ENCODE results near the gene KIF16B. TPM values are rescaled to one million over a fixed set of nuclear protein-coding genes. Genes with fewer than 3 reads are reported as not detected.
A peak's percentile ranks its signal among the peaks of the same experiment; 100 is the strongest.

KIF16B gene
- total RNA-seq, 2 experiments from 2014 or later = 7.5 to 8.7 TPM

- intact Hi-C loops (cut with DNase I, micrococcal nuclease) = no loop called here
- ATAC-seq (no peak), DNase-seq (no peak)
- ChIA-PET POLR2A (no interaction called here), CTCF (interaction anchor here (0.7 to 1.5 kb wide), 2 partner anchors 14 to 427 kb away, joined by 3 read pairs; no protein-coding TSS in a partner anchor)
- Mint-ChIP-seq H3K4me3 (no peak overlapping the region), H3K9me3 (ENCODE audit: low read depth) (no peaks in the 10 kb centered on the region), H3K36me3 (ENCODE audit: low read depth) (peaks cover 7% of the 10 kb centered on the region), H3K27ac (no peak overlapping the region), H3K27me3 (no peaks in the 10 kb centered on the region), H3K4me1 (peaks cover 7% of the 10 kb centered on the region)
Measured at GRCh38 chr20:16551607-16552006, 21.6 kb downstream of the KIF16B start.

- POLR2A ChIA-PET = no interaction called here
- CTCF ChIA-PET = no interaction called here
Measured at GRCh38 chr20:16548068-16548672, 25.1 kb downstream of the KIF16B start.

GRCh38 chr20:16544949-16545348, 28.3 kb downstream of the KIF16B start:
- ChIA-PET CTCF (no interaction called here), POLR2A (no interaction called here)
- Mint-ChIP-seq H3K9me3 (ENCODE audit: low read depth) (no peaks in the 10 kb centered on the region), H3K27ac (peak overlapping the region; percentile 35), H3K27me3 (no peaks in the 10 kb centered on the region), H3K4me1 (peaks cover 8% of the 10 kb centered on the region), H3K4me3 (no peak overlapping the region), H3K36me3 (ENCODE audit: low read depth) (no peaks in the 10 kb centered on the region)
- ATAC-seq = peak; percentile 47
- intact Hi-C loops (cut with DNase I, micrococcal nuclease) = no loop called here
- peak; percentile 36 for DNase-seq

More at GRCh38 chr20:16548068-16548672, 25.1 kb downstream of the KIF16B start:
- no peaks in the 10 kb centered on the region for H3K9me3 Mint-ChIP-seq (ENCODE audit: low read depth)
- no peaks in the 10 kb centered on the region for H3K27me3 Mint-ChIP-seq
- H3K36me3 Mint-ChIP-seq (ENCODE audit: low read depth) = peaks cover 7% of the 10 kb centered on the region
- peaks cover 11% of the 10 kb centered on the region for H3K4me1 Mint-ChIP-seq
- H3K27ac Mint-ChIP-seq = no peak overlapping the region
- intact Hi-C loops (cut with DNase I, micrococcal nuclease) = no loop called here
- DNase-seq (no peak), ATAC-seq (no peak)
- H3K4me3 Mint-ChIP-seq = no peak overlapping the region

GRCh38 chr20:16542477-16542876, 30.8 kb downstream of the KIF16B start:
- POLR2A ChIA-PET = no interaction called here
- Mint-ChIP-seq H3K9me3 (ENCODE audit: low read depth) (no peaks in the 10 kb centered on the region), H3K27me3 (no peaks in the 10 kb centered on the region), H3K27ac (no peak overlapping the region), H3K4me1 (peaks cover 18% of the 10 kb centered on the region), H3K36me3 (ENCODE audit: low read depth) (peaks cover 2% of the 10 kb centered on the region), H3K4me3 (no peak overlapping the region)
- CTCF ChIA-PET = interaction anchor here (0.6 kb wide), 1 partner anchor 1752 kb away, joined by 3 read pairs; no protein-coding TSS in a partner anchor
- intact Hi-C loops (cut with DNase I, micrococcal nuclease) = no loop called here
- ATAC-seq = no peak
- DNase-seq = no peak

GRCh38 chr20:16541878-16542277, 31.4 kb downstream of the KIF16B start:
- no peak overlapping the region for H3K27ac Mint-ChIP-seq
- no peaks in the 10 kb centered on the region for H3K9me3 Mint-ChIP-seq (ENCODE audit: low read depth)
- ChIA-PET CTCF (no interaction called here), POLR2A (no interaction called here)
- DNase-seq (no peak), ATAC-seq (no peak)
- no peak overlapping the region for H3K4me3 Mint-ChIP-seq
- peaks cover 2% of the 10 kb centered on the region for H3K36me3 Mint-ChIP-seq (ENCODE audit: low read depth)
- peaks cover 17% of the 10 kb centered on the region for H3K4me1 Mint-ChIP-seq
- H3K27me3 Mint-ChIP-seq = no peaks in the 10 kb centered on the region
- intact Hi-C loops (cut with DNase I, micrococcal nuclease) = no loop called here

- ChIA-PET POLR2A (no interaction called here), CTCF (no interaction called here)
- Mint-ChIP-seq H3K4me3 (no peak overlapping the region), H3K4me1 (peaks cover 17% of the 10 kb centered on the region), H3K27ac (no peak overlapping the region), H3K9me3 (ENCODE audit: low read depth) (no peaks in the 10 kb centered on the region), H3K36me3 (ENCODE audit: low read depth) (peaks cover 2% of the 10 kb centered on the region), H3K27me3 (no peaks in the 10 kb centered on the region)
- no peak for DNase-seq
- intact Hi-C loops (cut with DNase I, micrococcal nuclease) = no loop called here
- no peak for ATAC-seq
Measured at GRCh38 chr20:16541226-16541625, 32.0 kb downstream of the KIF16B start.

- no peaks in the 10 kb centered on the region for H3K9me3 Mint-ChIP-seq (ENCODE audit: low read depth)
- peaks cover 10% of the 10 kb centered on the region for H3K4me1 Mint-ChIP-seq
- H3K27me3 Mint-ChIP-seq = no peaks in the 10 kb centered on the region
- ChIA-PET POLR2A (no interaction called here), CTCF (no interaction called here)
- H3K4me3 Mint-ChIP-seq = no peak overlapping the region
- intact Hi-C loops (cut with DNase I, micrococcal nuclease) = no loop called here
- ATAC-seq (no peak), DNase-seq (no peak)
- peaks cover 3% of the 10 kb centered on the region for H3K36me3 Mint-ChIP-seq (ENCODE audit: low read depth)
- H3K27ac Mint-ChIP-seq = no peak overlapping the region
Measured at GRCh38 chr20:16539280-16540021, 33.8 kb downstream of the KIF16B start.

GRCh38 chr20:16538779-16539178, 34.5 kb downstream of the KIF16B start:
- H3K9me3 Mint-ChIP-seq (ENCODE audit: low read depth) = no peaks in the 10 kb centered on the region
- no peak overlapping the region for H3K27ac Mint-ChIP-seq
- intact Hi-C loops (cut with DNase I, micrococcal nuclease) = no loop called here
- H3K4me1 Mint-ChIP-seq = peaks cover 10% of the 10 kb centered on the region
- POLR2A ChIA-PET = no interaction called here
- peak; percentile 19 for DNase-seq
- ATAC-seq = peak; percentile 57
- CTCF ChIA-PET = no interaction called here
- H3K4me3 Mint-ChIP-seq = no peak overlapping the region
- H3K27me3 Mint-ChIP-seq = no peaks in the 10 kb centered on the region
- peaks cover 3% of the 10 kb centered on the region for H3K36me3 Mint-ChIP-seq (ENCODE audit: low read depth)

GRCh38 chr20:16537918-16538317, 35.3 kb downstream of the KIF16B start:
- H3K4me3 Mint-ChIP-seq = no peak overlapping the region
- intact Hi-C loops (cut with DNase I, micrococcal nuclease) = no loop called here
- ChIA-PET CTCF (no interaction called here), POLR2A (no interaction called here)
- peaks cover 10% of the 10 kb centered on the region for H3K4me1 Mint-ChIP-seq
- H3K27ac Mint-ChIP-seq = no peak overlapping the region
- no peaks in the 10 kb centered on the region for H3K27me3 Mint-ChIP-seq
- ATAC-seq (no peak), DNase-seq (no peak)
- no peaks in the 10 kb centered on the region for H3K9me3 Mint-ChIP-seq (ENCODE audit: low read depth)
- H3K36me3 Mint-ChIP-seq (ENCODE audit: low read depth) = peaks cover 3% of the 10 kb centered on the region

GRCh38 chr20:16537025-16537665, 36.1 kb downstream of the KIF16B start:
- ATAC-seq = no peak
- H3K27me3 Mint-ChIP-seq = no peaks in the 10 kb centered on the region
- H3K9me3 Mint-ChIP-seq (ENCODE audit: low read depth) = no peaks in the 10 kb centered on the region
- ChIA-PET CTCF (no interaction called here), POLR2A (no interaction called here)
- no peak for DNase-seq
- H3K36me3 Mint-ChIP-seq (ENCODE audit: low read depth) = peaks cover 3% of the 10 kb centered on the region
- no peak overlapping the region for H3K4me3 Mint-ChIP-seq
- peaks cover 10% of the 10 kb centered on the region for H3K4me1 Mint-ChIP-seq
- intact Hi-C loops (cut with DNase I, micrococcal nuclease) = no loop called here
- H3K27ac Mint-ChIP-seq = no peak overlapping the region

GRCh38 chr20:16535277-16535676, 38.0 kb downstream of the KIF16B start:
- H3K27ac Mint-ChIP-seq = no peak overlapping the region
- H3K27me3 Mint-ChIP-seq = no peaks in the 10 kb centered on the region
- POLR2A ChIA-PET = no interaction called here
- intact Hi-C loops (cut with DNase I, micrococcal nuclease) = no loop called here
- H3K9me3 Mint-ChIP-seq (ENCODE audit: low read depth) = no peaks in the 10 kb centered on the region
- no peak for DNase-seq
- no peak overlapping the region for H3K4me3 Mint-ChIP-seq
- no peak for ATAC-seq
- H3K36me3 Mint-ChIP-seq (ENCODE audit: low read depth) = peaks cover 3% of the 10 kb centered on the region
- CTCF ChIA-PET = interaction anchor here (1.2 kb wide), 1 partner anchor 152 kb away, joined by 3 read pairs; no protein-coding TSS in a partner anchor
- H3K4me1 Mint-ChIP-seq = peaks cover 10% of the 10 kb centered on the region

- no peak overlapping the region for H3K4me3 Mint-ChIP-seq
- H3K4me1 Mint-ChIP-seq = peaks cover 2% of the 10 kb centered on the region
- no peak overlapping the region for H3K27ac Mint-ChIP-seq
- ChIA-PET POLR2A (no interaction called here), CTCF (no interaction called here)
- peaks cover 2% of the 10 kb centered on the region for H3K36me3 Mint-ChIP-seq (ENCODE audit: low read depth)
- ATAC-seq (no peak), DNase-seq (no peak)
- intact Hi-C loops (cut with DNase I, micrococcal nuclease) = no loop called here
- no peaks in the 10 kb centered on the region for H3K9me3 Mint-ChIP-seq (ENCODE audit: low read depth)
- no peaks in the 10 kb centered on the region for H3K27me3 Mint-ChIP-seq
Measured at GRCh38 chr20:16533502-16533901, 39.7 kb downstream of the KIF16B start.

Measured in activated CD4-positive, alpha-beta T cell treated with anti-CD3 and anti-CD28 coated beads for 36 hours (primary cell).